Naive thymus-derived CD4-positive, alpha-beta T cell (primary cell): Measurements from ENCODE around the gene DENND1A. TPM values are rescaled to one million over a fixed set of nuclear protein-coding genes. Genes with fewer than 3 reads are reported as not detected.

Experiments
- ATAC-seq: fragments of 150-1000 bp; cut with Tn5 transposase; 2 replicates; pipeline ENCODE4 v1.10.0; 2021; ENCODE audit warnings: mild to moderate bottlenecking, moderate library complexity
- CTCF ChIA-PET: fragments of 350-600 bp; sonication (Branson Sonifier 250); formaldehyde crosslinking; loops from one replicate; lab custom pipeline; 2021; ENCODE audit warnings: antibody characterized with exemption; lab: Charles Lee
- POLR2A ChIA-PET: fragments of 350-600 bp; sonication (Branson Sonifier 250); formaldehyde crosslinking; loops from one replicate; lab custom pipeline; 2021; ENCODE audit warnings: antibody characterized with exemption, inconsistent platforms; lab: Charles Lee
- DNase-seq, 9 donors: peaks; one replicate each; pipeline versions ENCODE4 v3.0.0 to v3.0.0-alpha.2; 2020 to 2022; ENCODE audit warnings: mixed read lengths in 1 of 9
- H3K27ac ChIP-seq: one replicate; pipeline ENCODE4 v1.7.0; 2013; ENCODE audit warnings: mild to moderate bottlenecking, low read depth, low read length, moderate library complexity
- H3K27me3 ChIP-seq, 2 donors: one replicate each; pipeline ENCODE4 v1.7.0; 2013; ENCODE audit warnings: low read length in 2 of 2, mild to moderate bottlenecking in 2 of 2, moderate library complexity in 2 of 2; ENCODE audit not compliant: control insufficient read depth in 2 of 2, insufficient read depth in 2 of 2
- H3K36me3 ChIP-seq, 3 experiments: 1 replicate in 2 of 3; 2 replicates in 1 of 3; pipeline ENCODE4 v1.7.0; 2013; ENCODE audit warnings: low read length in 3 of 3, mild to moderate bottlenecking in 3 of 3, moderate library complexity in 1 of 3; ENCODE audit not compliant: insufficient read depth in 3 of 3, control insufficient read depth in 2 of 3
- H3K4me1 ChIP-seq, 2 donors: one replicate each; pipeline ENCODE4 v1.7.0; 2013; ENCODE audit warnings: low read length in 2 of 2, mild to moderate bottlenecking in 2 of 2, moderate library complexity in 1 of 2; ENCODE audit not compliant: control insufficient read depth in 2 of 2, insufficient read depth in 2 of 2
- H3K4me3 ChIP-seq: 2 replicates; pipeline ENCODE4 v1.7.0; 2013; ENCODE audit warnings: mild to moderate bottlenecking, low read length
- H3K9me3 ChIP-seq, 3 experiments: 1 replicate in 2 of 3; 2 replicates in 1 of 3; pipeline ENCODE4 v1.7.0; 2013; ENCODE audit warnings: low read length in 3 of 3; ENCODE audit not compliant: control insufficient read depth in 2 of 3
- H3K27ac Mint-ChIP-seq, 9 donors: one replicate each; pipeline ENCODE4 v1.8.0; 2020 to 2022; ENCODE audit warnings: mixed read lengths in 9 of 9, mild to moderate bottlenecking in 8 of 9, moderate library complexity in 5 of 9, inconsistent platforms in 2 of 9
- H3K27me3 Mint-ChIP-seq, 5 donors: one replicate each; pipeline ENCODE4 v1.8.0; 2021 to 2022; ENCODE audit warnings: mixed read lengths in 5 of 5, mild to moderate bottlenecking in 1 of 5
- H3K36me3 Mint-ChIP-seq, 5 donors: one replicate each; pipeline ENCODE4 v1.8.0; 2020 to 2022; ENCODE audit warnings: mixed read lengths in 5 of 5, mild to moderate bottlenecking in 3 of 5, inconsistent platforms in 1 of 5
- H3K4me1 Mint-ChIP-seq, 7 donors: one replicate each; pipeline ENCODE4 v1.8.0; 2020 to 2022; ENCODE audit warnings: mixed read lengths in 7 of 7, mild to moderate bottlenecking in 3 of 7, inconsistent platforms in 1 of 7
- H3K4me3 Mint-ChIP-seq, 10 donors: one replicate each; pipeline ENCODE4 v1.8.0; 2020 to 2022; ENCODE audit warnings: mild to moderate bottlenecking in 10 of 10, mixed read lengths in 10 of 10, moderate library complexity in 6 of 10, inconsistent platforms in 2 of 10
- H3K9me3 Mint-ChIP-seq, 11 donors: one replicate each; pipeline ENCODE4 v1.8.0; 2020 to 2022; ENCODE audit warnings: mixed read lengths in 11 of 11, mild to moderate bottlenecking in 4 of 11, inconsistent platforms in 1 of 11, moderate library complexity in 1 of 11
- intact Hi-C, 2 donors: fragments of 100-400 bp; cut with micrococcal nuclease; formaldehyde crosslinking; loops; one replicate each; pipeline ENCODE4 v1.15.1; 2023
- polyA plus RNA-seq, 2 donors: library from polyadenylated mRNA; unstranded; fragments of 300-500 nt; fragmentation: Illumina TruSeq; gene quantifications; one replicate each; pipeline ENCODE4 v1.2.3, GENCODE V29; 2021
- total RNA-seq, 6 experiments: library from RNA in 5 of 6; stranded (reverse) in 5 of 6; gene quantifications; 1 replicate in 5 of 6; 2 replicates in 1 of 6; pipeline ENCODE4 v1.2.3 and lab custom pipeline; 2021 to 2026

Gene DENND1A
- total and polyA plus RNA-seq, 7 experiments from 2014 or later: 4.6 to 41.1 (median 16.5) TPM

DNA sequence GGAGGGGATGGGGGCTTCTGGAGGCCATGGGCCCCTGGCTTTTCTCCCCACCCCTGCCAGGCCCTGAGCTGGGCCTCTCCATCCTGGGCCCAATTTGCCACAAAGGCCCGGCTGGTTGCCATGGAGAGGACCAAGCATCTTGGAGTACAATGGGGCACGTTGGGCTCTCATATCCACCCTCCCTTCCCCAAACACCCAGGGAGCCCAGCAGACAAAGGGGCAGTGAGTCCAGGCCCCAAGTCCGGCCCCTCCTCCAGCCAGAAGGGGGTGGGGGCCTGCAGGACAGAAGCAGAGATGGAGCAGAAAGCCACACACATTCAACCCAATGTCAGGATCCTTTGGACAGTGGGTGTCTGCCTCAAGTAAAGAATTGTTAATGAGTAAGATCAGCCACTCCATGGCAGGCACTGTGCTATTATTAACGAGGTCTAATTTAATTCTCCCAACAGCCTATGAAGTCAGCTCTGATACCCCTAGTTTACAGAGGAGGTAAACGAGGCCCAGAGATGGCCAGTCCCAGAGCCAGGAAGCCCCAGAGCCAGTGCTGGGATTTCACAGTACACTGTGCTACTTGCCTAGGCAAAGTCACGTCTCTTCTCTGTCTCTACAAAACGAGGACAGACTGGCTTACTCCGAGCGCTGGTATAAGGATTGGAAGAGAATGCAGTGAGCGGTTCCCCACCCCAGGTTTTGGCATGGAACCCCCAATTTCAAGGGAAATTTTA, 571.6 kb downstream of the DENND1A start:
- intact Hi-C loops: loop anchor here (10.0 kb wide), 2 partner anchors 334 to 544 kb away; no protein-coding TSS in a partner anchor
- Mint-ChIP-seq H3K4me3 (peak overlapping the region in 2 of 10 donors; percentile 41 to 60), H3K4me1 (peaks cover 0 to 37% (median 20%) of the 10 kb centered on the region in 7 donors)

DNA sequence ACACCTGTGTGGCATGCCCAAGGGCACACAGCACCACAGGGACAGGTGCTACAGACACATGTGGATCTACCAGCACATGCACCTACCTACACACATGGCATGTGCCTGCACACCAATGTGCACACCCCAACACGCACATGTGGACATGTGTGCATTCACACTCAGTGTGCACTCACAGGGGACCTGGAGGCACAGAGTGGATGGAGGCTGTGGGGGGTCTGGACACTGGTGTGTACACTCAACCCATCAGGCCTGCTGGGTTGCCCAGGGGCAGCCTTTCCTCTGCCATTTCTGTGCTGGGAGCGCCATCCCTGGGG, 572.2 kb downstream of the DENND1A start:
- Mint-ChIP-seq H3K36me3 (no peaks in the 10 kb centered on the region), H3K27ac (no peak overlapping the region), H3K27me3 (peaks cover 0 to 6% (median 0%) of the 10 kb centered on the region in 5 donors), H3K9me3 (no peaks in the 10 kb centered on the region), H3K4me1 (peaks cover 0 to 37% (median 20%) of the 10 kb centered on the region in 7 donors), H3K4me3 (no peak overlapping the region)
- Histone ChIP-seq H3K4me1 (no peaks in the 10 kb centered on the region), H3K27ac (no peak overlapping the region), H3K27me3 (no peaks in the 10 kb centered on the region), H3K36me3 (no peaks in the 10 kb centered on the region), H3K9me3 (no peaks in the 10 kb centered on the region), H3K4me3 (no peak overlapping the region)
- CTCF ChIA-PET: no interaction called here
- intact Hi-C loops: loop anchor here (10.0 kb wide), 2 partner anchors 333 to 543 kb away; no protein-coding TSS in a partner anchor
- DNase-seq: no peak
- POLR2A ChIA-PET: no interaction called here
- no peak for ATAC-seq

More for the DNA sequence above, 571.6 kb downstream of the DENND1A start:
- DNase-seq: no peak
- ChIA-PET CTCF (no interaction called here), POLR2A (no interaction called here)
- Mint-ChIP-seq H3K27me3 (peaks cover 0 to 4% (median 0%) of the 10 kb centered on the region in 5 donors), H3K36me3 (no peaks in the 10 kb centered on the region), H3K9me3 (no peaks in the 10 kb centered on the region), H3K27ac (peak overlapping the region in 3 of 9 donors; percentile 40 to 83 (median 72))
- ATAC-seq: no peak
- no peaks in the 10 kb centered on the region for H3K9me3 ChIP-seq
- H3K36me3 ChIP-seq: no peaks in the 10 kb centered on the region
- no peak overlapping the region for H3K27ac ChIP-seq
- no peaks in the 10 kb centered on the region for H3K4me1 ChIP-seq
- no peak overlapping the region for H3K4me3 ChIP-seq
- no peaks in the 10 kb centered on the region for H3K27me3 ChIP-seq

DNA sequence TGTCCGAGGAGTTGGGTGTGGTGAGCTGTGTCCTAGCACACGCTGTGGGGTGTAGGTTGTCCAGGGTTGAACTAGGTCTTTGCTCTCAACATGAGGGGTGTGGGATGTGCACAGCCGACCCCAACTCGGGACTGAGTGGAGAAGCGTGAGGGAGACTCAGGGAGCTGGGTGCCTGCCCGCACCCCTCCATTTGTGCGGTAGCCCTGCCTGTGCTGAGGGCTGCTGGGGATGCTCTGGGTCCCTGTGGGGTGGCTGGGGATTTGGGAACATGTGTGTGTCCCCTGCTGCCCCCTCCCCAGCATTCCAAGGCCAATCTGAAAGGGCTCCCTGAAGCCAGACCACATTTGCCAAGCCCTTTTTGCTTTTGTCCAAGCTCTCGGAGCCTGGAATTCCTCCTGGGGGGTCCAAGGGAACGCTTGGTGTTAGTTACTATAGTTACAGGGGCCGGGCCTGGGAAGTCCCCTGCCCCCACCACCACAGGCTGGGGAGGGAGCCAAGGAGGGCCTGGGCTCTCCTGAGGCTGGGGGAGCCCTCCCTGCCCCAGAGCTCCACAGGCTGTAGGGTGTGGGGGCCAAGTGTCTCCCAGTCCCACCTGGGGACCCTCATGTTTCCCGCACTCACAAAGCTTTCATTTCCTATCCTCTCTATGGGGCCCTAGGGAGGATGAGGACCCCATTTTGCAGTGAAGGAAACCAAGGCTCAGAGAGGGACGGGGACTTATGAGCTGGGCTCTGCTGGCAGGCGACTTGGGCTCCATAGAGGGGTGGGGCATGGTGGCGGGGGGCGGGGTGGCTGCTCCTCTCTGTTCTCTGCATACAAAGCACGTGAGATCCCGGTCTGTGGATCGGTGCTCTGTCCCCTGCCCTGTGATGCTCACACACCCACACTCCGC, 572.8 kb downstream of the DENND1A start:
- Mint-ChIP-seq H3K27me3 (peaks cover 0 to 11% (median 0%) of the 10 kb centered on the region in 5 donors), H3K4me3 (no peak overlapping the region), H3K4me1 (peaks cover 0 to 37% (median 20%) of the 10 kb centered on the region in 7 donors), H3K9me3 (no peaks in the 10 kb centered on the region), H3K27ac (peak overlapping the region in 1 of 9 donors; percentile 45), H3K36me3 (no peaks in the 10 kb centered on the region)
- DNase-seq: no peak
- no peaks in the 10 kb centered on the region for H3K9me3 ChIP-seq
- no peaks in the 10 kb centered on the region for H3K4me1 ChIP-seq
- intact Hi-C loops: loop anchor here (10.0 kb wide), 2 partner anchors 332 to 542 kb away; no protein-coding TSS in a partner anchor
- no peak for ATAC-seq
- ChIA-PET POLR2A (no interaction called here), CTCF (no interaction called here)
- H3K36me3 ChIP-seq: no peaks in the 10 kb centered on the region
- no peak overlapping the region for H3K27ac ChIP-seq
- no peak overlapping the region for H3K4me3 ChIP-seq
- H3K27me3 ChIP-seq: no peaks in the 10 kb centered on the region

DNA sequence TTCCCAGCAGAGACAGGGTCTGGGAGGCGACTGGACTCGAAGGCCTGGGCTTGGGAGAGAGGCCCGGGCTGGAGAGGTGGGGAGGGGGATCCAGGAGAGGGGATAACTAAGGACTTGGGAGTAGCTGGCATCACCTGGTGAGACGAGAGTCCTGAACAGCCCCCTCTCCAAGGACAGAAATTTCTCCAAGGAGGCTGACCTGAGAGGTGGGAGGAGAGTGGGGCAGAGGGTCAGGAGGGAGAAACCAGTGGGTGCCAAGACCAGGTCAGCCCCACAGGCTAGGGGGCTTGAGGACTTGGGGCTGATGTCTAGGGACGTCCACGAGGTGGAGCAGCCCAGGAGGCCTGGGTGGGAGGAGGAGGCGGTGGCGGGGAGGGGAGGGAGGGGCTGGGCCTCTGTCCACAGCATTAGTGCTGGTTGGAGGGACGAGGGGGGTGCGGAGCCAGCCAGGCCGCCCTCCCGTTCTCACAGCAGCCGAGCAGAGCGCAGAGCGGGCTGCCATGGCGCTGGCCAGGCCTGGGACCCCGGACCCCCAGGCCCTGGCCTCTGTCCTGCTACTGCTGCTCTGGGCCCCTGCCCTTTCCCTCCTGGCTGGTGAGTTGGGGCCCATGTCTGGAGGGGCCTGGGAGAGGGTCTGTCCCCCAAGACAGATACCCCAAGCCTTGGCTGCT, 574.0 kb downstream of the DENND1A start, which contains the start of gene CRB2:
Gene CRB2, plus strand, starts transcription at position 437 of the 671 bp plus-strand sequence. Its CDS starts 64 bp downstream, at position 501.
- peaks cover 0 to 36% (median 20%) of the 10 kb centered on the region in 7 donors for H3K4me1 Mint-ChIP-seq
- no peaks in the 10 kb centered on the region for H3K36me3 Mint-ChIP-seq
- Histone ChIP-seq H3K36me3 (no peaks in the 10 kb centered on the region), H3K4me3 (no peak within 1 kb of the TSS), H3K27ac (no peak within 1 kb of the TSS), H3K27me3 (no peaks in the 10 kb centered on the region), H3K4me1 (no peaks in the 10 kb centered on the region), H3K9me3 (no peaks in the 10 kb centered on the region)
- intact Hi-C loops: loop anchor here (10.0 kb wide), 2 partner anchors 331 to 541 kb away; no protein-coding TSS in a partner anchor
- ChIA-PET POLR2A (no interaction called here), CTCF (no interaction called here)
- ATAC-seq (no peak), DNase-seq (no peak)
- H3K27ac Mint-ChIP-seq: peak within 1 kb of the TSS in 3 of 9 donors; percentile 27 to 45 (median 41)
- peaks cover 0 to 11% (median 0%) of the 10 kb centered on the region in 5 donors for H3K27me3 Mint-ChIP-seq
- no peaks in the 10 kb centered on the region for H3K9me3 Mint-ChIP-seq
- H3K4me3 Mint-ChIP-seq: no peak within 1 kb of the TSS

DNA sequence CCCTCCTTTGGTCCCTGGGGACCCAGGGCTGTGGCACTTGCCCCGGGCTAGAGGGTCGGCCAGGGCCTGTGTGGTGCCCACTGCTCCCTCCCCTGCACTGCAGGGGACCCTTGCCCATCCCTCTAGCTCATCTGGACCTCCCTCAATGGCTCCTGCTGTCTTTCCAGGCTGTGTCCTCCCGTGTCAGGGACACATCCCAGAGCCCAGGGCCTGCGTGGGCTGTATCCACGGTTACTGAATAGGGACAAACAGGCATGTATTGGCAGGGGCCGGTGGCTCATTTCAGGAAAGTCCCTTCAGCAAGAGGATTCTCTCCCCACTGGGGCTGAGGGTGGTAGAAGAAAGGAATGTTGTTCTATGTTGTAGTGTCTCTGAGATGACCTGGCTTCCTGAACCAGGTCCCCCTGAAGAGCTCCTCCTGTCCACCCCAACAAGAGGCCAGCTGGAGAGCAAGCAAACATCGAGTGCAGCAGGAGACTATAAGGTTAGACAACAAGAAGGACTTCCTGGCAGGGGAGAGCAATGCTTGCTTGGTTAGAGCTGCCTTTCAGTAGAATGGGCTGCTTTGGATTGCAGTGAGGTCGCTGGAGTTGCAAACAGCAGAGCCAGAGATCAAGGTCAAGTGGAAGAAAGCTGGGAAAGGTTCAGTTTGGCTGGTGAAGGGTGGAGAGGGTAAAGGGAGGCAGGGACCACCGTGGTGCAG, 575.0 kb downstream of the DENND1A start:
- CTCF ChIA-PET: interaction anchor here (0.5 to 1.5 kb wide), 4 partner anchors 17 to 273 kb away, joined by 3 read pairs; no protein-coding TSS in a partner anchor
- POLR2A ChIA-PET: no interaction called here
- H3K4me3 Mint-ChIP-seq: no peak overlapping the region

More for the DNA sequence above, 575.0 kb downstream of the DENND1A start:
- H3K4me3 ChIP-seq: no peak overlapping the region
- intact Hi-C loops: loop anchor here (1.0 to 10.0 kb wide), 5 partner anchors 30 to 540 kb away; no protein-coding TSS in a partner anchor
- H3K27me3 ChIP-seq: no peaks in the 10 kb centered on the region
- Mint-ChIP-seq H3K36me3 (no peaks in the 10 kb centered on the region), H3K27ac (peak overlapping the region in 2 of 9 donors; percentile 27 to 41), H3K9me3 (no peaks in the 10 kb centered on the region), H3K27me3 (peaks cover 0 to 11% (median 0%) of the 10 kb centered on the region in 5 donors), H3K4me1 (peaks cover 0 to 27% (median 18%) of the 10 kb centered on the region in 7 donors)
- H3K27ac ChIP-seq: no peak overlapping the region
- DNase-seq (no peak), ATAC-seq (no peak)
- H3K36me3 ChIP-seq: no peaks in the 10 kb centered on the region
- H3K9me3 ChIP-seq: no peaks in the 10 kb centered on the region
- no peaks in the 10 kb centered on the region for H3K4me1 ChIP-seq
